NCI-H1417 treated with DMSO at 0.1 percent for 48 hours (cell line): ENCODE measurements around the gene DOCK1.
"Not testable (repeated sequence)": the region's sequence is repeated elsewhere in the genome, so short reads cannot be mapped to it uniquely, and the experiment has no call there.

Experiments
- DNase-seq: peaks from one replicate; lab custom pipeline; 2025; lab: John Stamatoyannopoulos, UW

Gene DOCK1

GRCh38 chr10:126926568-126926967 lies 21.3 kb downstream of the DOCK1 start:
- no peak for DNase-seq

- no peak for DNase-seq
Measured at GRCh38 chr10:126927799-126928198, 22.6 kb downstream of the DOCK1 start.

DNA sequence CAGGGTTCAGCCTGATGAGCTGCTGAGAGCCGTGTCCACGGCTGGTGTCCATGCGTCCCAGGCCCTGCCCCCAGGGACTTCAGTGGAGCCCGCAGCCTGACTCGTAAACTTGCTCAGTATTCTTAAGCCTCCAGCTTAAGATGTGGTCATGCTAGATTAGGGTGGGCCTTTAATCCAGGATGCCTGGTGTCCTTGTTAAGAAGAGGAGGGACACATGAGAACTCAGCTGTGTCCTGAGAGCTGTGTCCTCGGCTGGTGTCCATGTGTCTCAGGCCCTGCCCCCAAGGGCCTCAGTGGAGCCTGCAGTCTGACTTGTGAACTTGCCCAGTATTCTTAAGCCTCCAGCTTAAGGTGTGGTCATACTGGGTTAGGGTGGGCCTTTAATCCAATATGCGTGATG lies 23.0 kb downstream of the DOCK1 start:
- DNase-seq: no peak

DNA sequence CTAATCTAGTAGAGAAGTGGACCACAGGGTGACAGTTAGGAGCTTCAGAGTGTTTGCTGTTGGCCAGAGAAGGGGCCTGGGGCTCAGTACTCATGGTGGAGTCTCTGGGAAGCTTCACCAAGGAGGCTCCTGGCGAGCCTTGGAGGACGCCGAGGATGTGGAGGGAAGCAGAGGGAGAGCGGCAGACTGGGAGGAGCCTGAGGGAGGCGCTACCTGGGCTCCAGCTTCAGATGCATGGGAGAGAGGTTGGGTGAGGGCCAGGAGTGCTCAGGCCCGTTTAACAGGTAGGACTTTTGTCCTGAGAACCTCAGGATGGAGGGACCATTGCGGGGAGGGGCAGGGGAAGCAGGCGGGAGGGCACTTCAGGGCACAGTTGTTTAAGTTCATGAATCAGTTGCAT lies 24.2 kb downstream of the DOCK1 start:
- DNase-seq: no peak

GRCh38 chr10:126930131-126930882 lies 25.1 kb downstream of the DOCK1 start:
- no peak for DNase-seq

- no peak for DNase-seq
Measured at GRCh38 chr10:126930883-126931503, 25.8 kb downstream of the DOCK1 start.

- DNase-seq: no peak
Measured at GRCh38 chr10:126931544-126931943, 26.3 kb downstream of the DOCK1 start.

- DNase-seq: no peak
Measured at GRCh38 chr10:126932516-126932915, 27.3 kb downstream of the DOCK1 start.

GRCh38 chr10:126933116-126933515 lies 27.9 kb downstream of the DOCK1 start:
- no peak for DNase-seq

GRCh38 chr10:126935263-126935946 lies 30.2 kb downstream of the DOCK1 start:
- no peak for DNase-seq

DNA sequence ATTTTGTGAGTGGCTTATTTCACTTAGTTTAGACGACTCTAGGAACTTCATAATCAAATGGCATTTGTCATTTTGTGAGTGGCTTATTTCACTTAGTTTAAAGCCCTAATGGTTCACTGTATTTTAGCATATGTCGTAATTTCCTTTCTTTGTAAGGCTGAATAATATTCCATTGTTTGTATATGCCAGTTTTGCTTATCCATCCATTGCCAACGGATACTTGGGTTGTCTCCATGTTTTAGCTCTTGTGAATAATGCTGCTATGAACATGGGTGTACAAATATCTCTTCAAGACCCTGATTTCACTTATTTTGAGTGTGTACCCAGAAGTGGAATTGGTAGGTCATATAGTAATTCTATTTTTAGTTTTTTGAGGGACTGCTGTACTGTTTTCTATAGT lies 31.8 kb downstream of the DOCK1 start:
- DNase-seq: no peak

- DNase-seq: not testable (repeated sequence)
Measured at GRCh38 chr10:126938121-126938520, 32.9 kb downstream of the DOCK1 start.

DNA sequence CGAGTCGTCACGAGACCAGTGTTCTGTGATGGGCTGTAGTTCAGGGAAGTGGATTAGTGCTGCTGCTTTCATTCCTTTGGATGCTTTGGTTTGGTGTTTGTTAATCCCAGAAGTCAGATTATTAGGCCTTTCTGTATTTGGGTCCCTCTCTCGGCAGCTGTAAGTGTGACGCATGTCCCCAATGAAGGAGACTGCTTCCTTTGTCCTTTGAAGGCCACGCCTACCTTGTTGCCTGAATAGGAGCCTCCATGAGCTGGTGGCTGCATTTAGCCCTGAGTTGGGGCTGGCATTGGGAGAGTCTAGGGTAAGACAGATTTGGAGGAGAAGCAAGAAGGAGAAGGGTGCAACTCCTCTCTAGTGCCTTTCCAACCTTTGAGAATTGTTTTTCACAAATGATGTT lies 34.5 kb downstream of the DOCK1 start:
- no peak for DNase-seq

DNA sequence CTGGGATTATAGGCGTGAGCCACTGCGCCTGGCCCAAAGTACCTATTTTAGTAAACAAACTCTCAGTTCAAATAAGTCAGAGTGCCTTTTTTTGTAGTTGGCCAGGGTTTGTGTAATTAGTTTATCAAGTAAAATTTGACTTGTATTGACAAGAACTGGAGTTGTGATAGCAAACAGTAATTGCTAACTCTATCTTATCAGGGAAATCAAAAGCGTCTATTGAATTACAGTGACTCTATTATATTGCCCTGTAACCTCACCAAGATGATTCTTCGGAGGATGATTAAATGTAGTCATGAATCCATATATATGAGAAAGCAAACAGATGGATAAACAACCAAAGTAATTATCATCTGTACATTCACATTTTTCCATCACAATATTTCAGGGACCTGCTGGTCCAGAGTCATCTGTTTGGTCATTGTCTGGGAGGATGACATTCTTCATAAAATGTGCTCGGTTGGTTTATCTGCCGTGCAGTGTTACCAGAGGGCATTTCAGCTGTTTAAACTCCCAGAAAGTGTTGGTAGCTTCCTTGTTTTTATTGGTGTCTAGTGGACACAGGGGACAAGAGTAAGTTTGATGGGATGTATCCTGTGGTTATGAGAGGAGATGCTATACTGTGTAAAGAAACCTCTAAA lies 35.6 kb downstream of the DOCK1 start:
- DNase-seq: no peak

- DNase-seq: no peak
Measured at GRCh38 chr10:126944191-126944590, 39.0 kb downstream of the DOCK1 start.

DNA sequence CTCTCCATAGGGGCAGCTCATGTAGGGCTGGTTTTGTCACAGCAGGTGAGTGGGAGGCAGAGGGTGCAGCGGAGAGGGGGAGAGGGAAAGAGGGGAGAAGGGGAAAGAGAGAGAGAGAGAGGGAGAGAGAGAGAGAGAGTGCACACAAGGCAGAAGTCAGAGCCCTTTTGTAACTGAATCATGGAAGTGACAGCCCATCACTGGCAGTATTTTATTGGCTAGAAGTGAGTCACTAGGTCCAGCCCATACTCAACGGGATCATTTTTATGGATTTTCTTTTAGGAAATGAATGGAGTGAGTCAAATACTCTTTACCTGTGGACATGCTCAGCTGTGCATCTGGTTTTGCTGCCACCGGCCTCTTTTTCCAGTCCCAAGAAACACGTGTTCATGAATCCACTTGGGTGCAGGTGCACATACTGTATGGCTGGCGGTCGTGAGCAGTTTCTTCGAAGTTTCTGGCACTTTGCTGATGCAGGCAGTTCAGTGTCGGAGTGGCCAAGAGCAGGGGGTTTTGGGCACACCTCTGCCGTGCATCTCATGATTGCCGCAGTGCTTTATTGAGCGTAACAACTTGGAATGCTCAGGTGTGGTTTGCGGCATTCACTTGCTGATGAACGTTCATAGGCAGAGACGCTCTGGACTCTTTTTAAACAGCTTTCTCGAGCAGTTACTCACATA lies 40.3 kb downstream of the DOCK1 start:
- no peak for DNase-seq

DNA sequence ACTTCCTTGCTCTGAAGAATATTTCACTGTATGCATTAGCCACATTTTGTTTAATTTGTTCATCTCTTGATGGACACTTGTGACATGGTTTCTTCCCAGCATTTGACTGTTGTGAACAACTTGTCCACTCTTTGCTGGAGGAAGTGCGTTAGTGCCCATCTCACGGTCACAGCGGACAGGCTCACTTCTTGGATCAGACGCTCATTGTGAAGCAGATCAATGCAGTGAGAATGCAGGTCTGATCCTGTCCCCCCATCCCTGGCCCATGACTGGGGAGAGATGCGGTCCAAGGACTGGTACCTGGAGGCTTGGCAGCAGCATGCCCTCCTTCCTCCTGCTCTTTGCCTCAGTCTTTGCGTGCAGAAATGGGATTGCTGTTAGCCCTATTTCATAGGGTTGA lies 41.5 kb downstream of the DOCK1 start:
- DNase-seq: no peak

GRCh38 chr10:126948355-126949160 lies 43.3 kb downstream of the DOCK1 start:
- no peak for DNase-seq

- DNase-seq: no peak
Measured at GRCh38 chr10:126949161-126949503, 43.9 kb downstream of the DOCK1 start.

- DNase-seq: no peak
Measured at GRCh38 chr10:126950401-126951105, 45.3 kb downstream of the DOCK1 start.

DNA sequence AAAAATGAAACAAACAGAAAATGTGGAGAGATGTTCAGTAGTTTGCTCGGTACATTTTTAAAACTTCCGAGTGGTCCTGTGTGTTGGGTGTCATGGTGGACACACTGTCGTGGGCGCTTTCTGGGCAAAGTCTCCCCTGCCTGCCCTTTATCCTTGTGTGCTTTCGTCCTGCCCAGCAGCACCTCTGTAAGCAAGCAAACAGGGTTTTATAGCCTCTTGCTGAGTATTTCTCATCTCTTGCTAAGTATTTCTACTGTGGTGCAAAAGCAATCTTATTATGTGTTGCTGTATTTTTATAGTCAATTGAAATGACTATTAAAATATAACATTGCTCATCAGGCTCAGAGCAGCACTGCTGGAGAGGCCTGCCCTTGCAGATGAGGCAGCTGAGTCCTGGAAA lies 48.7 kb downstream of the DOCK1 start:
- DNase-seq: no peak
